Stimulated activated CD4-positive, alpha-beta T cell treated with anti-CD3 and anti-CD28 coated beads, Interleukin-12 subunit alpha, Interleukin-12 subunit beta, amount 100 ng/mL, for 24 hours (primary cell): Measurements from ENCODE around the gene BCL6.

ENCODE experiments used
- DNase-seq, 2 experiments: peaks; one replicate each; pipeline ENCODE4 v3.0.0-alpha.2; 2020; ENCODE audit warnings: low read depth in 2 of 2

The BCL6 gene

GRCh38 chr3:187677604-187678003 lies 67.7 kb downstream of the BCL6 start:
- no peak for DNase-seq

- DNase-seq = no peak
Measured at GRCh38 chr3:187673012-187673411, 72.3 kb downstream of the BCL6 start.
